ENCODE data around the gene COL18A1. TPM values are rescaled to one million over a fixed set of nuclear protein-coding genes. Genes with fewer than 3 reads are reported as not detected.

The COL18A1 gene
- total and polyA plus RNA-seq, 3 experiments from 2014 or later, result 1.9 to 4.7 (median 2.2) TPM

DNA sequence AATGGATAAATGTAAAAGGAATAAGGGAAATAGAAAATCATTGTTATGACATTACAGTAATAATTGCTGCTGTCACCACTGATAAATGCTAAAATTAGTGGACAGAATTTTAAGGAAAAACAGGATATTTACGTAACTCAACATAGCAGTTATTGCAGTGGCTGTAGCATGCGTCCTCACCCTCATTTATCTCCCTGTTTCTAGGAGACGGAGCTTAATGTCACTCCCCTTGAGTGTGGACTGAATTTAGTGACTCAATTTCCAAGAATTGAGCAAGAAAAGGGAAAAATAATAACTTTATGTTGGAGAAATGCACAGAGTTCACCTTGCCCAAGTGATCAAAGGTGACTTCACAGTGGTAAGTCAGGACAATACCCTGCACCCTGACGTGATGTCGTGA, 33.3 kb upstream of the COL18A1 start:
- H3K36me3 Mint-ChIP-seq, result no peaks in the 10 kb centered on the region
- no peak overlapping the region for H3K4me3 ChIP-seq (ENCODE audit: low read length)
- H3K9me3 ChIP-seq (ENCODE audit: low read length), result no peaks in the 10 kb centered on the region
- H3K9me3 Mint-ChIP-seq, result no peaks in the 10 kb centered on the region
- no peak for DNase-seq
- POLR2A ChIA-PET, result no interaction called here
- H3K27ac ChIP-seq (ENCODE audit: low read depth, low read length), result no peak overlapping the region
- H3K27me3 Mint-ChIP-seq, result peaks cover 6 to 33% of the 10 kb centered on the region in 2 donors
- H3K27me3 ChIP-seq (ENCODE audit: insufficient read depth, low read length, poor library complexity, severe bottlenecking), result no peaks in the 10 kb centered on the region
- H3K27ac Mint-ChIP-seq, result peak overlapping the region in 1 of 8 donors; percentile 20
- H3K4me1 ChIP-seq (ENCODE audit: insufficient read depth, low read length), result peaks cover 7% of the 10 kb centered on the region
- H3K4me3 Mint-ChIP-seq, result no peak overlapping the region
- H3K4me1 Mint-ChIP-seq, result peaks cover 6 to 23% (median 12%) of the 10 kb centered on the region in 3 donors
- H3K36me3 ChIP-seq (ENCODE audit: insufficient read depth, low read length), result no peaks in the 10 kb centered on the region
- CTCF ChIA-PET, result no interaction called here

- Histone ChIP-seq H3K27me3 (ENCODE audit: insufficient read depth, low read length, poor library complexity, severe bottlenecking) (no peaks in the 10 kb centered on the region), H3K36me3 (ENCODE audit: insufficient read depth, low read length) (no peaks in the 10 kb centered on the region), H3K27ac (ENCODE audit: low read depth, low read length) (no peak overlapping the region), H3K4me3 (ENCODE audit: low read length) (no peak overlapping the region), H3K4me1 (ENCODE audit: insufficient read depth, low read length) (peaks cover 7% of the 10 kb centered on the region), H3K9me3 (ENCODE audit: low read length) (no peaks in the 10 kb centered on the region)
- Mint-ChIP-seq H3K4me1 (peaks cover 6 to 23% (median 12%) of the 10 kb centered on the region in 3 donors), H3K36me3 (no peaks in the 10 kb centered on the region), H3K4me3 (no peak overlapping the region), H3K9me3 (peaks cover 0 to 7% (median 0%) of the 10 kb centered on the region in 5 donors), H3K27me3 (peaks cover 7 to 30% of the 10 kb centered on the region in 2 donors), H3K27ac (no peak overlapping the region)
- ChIA-PET CTCF (no interaction called here), POLR2A (no interaction called here)
- DNase-seq, result no peak
These were observed 32.1 kb upstream of the COL18A1 start for GRCh38 chr21:45372732-45373355.

DNA sequence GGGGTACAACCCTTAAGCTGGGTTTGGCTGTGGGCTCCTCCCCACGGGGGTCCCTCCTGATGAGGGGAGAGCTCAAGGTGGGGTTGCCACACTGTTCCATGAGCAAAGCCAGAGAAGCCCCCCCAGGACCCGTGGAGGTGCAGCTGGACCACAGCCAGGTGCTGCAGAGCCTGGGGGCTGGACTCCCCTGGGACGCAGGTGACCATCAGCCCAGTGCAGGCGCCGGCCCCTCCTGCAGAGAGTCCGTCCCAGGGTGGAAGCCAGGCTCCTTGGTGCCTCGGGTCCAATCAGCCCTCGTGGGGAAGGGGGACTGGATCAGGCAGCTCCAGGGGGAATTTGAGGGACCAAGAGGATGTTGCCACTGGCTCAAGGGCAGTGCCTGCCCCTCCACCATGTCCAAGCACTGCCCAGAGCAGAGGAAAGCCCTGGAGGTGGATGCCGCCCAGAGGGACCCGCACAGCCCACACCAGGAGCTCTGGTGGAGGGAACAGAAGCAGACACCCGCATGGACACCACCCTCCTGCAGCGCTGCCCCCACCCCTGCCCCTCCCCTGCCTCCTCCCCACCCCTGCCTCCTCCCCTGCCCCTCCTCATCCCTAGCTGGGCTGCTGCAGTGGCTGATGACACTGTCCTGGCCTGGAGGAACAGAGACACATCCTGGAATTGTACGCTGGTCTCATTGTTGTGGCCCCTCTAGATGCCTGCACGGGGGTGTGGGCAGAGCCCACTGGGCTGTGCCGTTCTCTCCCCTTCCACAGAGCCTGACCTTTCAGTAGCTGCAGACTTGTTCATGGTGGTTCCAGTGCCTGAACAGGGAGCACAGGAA, 30.8 kb upstream of the COL18A1 start:
- CTCF ChIA-PET, result no interaction called here
- DNase-seq, result peak in 1 of 5 donors; percentile 30
- Histone ChIP-seq H3K27ac (ENCODE audit: low read depth, low read length) (no peak overlapping the region), H3K27me3 (ENCODE audit: insufficient read depth, low read length, poor library complexity, severe bottlenecking) (no peaks in the 10 kb centered on the region), H3K9me3 (ENCODE audit: low read length) (no peaks in the 10 kb centered on the region), H3K4me1 (ENCODE audit: insufficient read depth, low read length) (peaks cover 7% of the 10 kb centered on the region), H3K36me3 (ENCODE audit: insufficient read depth, low read length) (no peaks in the 10 kb centered on the region), H3K4me3 (ENCODE audit: low read length) (no peak overlapping the region)
- Mint-ChIP-seq H3K4me3 (no peak overlapping the region), H3K27ac (no peak overlapping the region), H3K9me3 (peaks cover 0 to 7% (median 0%) of the 10 kb centered on the region in 5 donors), H3K27me3 (peaks cover 13 to 32% of the 10 kb centered on the region in 2 donors), H3K4me1 (peaks cover 6 to 18% (median 8%) of the 10 kb centered on the region in 3 donors), H3K36me3 (no peaks in the 10 kb centered on the region)
- POLR2A ChIA-PET, result no interaction called here

DNA sequence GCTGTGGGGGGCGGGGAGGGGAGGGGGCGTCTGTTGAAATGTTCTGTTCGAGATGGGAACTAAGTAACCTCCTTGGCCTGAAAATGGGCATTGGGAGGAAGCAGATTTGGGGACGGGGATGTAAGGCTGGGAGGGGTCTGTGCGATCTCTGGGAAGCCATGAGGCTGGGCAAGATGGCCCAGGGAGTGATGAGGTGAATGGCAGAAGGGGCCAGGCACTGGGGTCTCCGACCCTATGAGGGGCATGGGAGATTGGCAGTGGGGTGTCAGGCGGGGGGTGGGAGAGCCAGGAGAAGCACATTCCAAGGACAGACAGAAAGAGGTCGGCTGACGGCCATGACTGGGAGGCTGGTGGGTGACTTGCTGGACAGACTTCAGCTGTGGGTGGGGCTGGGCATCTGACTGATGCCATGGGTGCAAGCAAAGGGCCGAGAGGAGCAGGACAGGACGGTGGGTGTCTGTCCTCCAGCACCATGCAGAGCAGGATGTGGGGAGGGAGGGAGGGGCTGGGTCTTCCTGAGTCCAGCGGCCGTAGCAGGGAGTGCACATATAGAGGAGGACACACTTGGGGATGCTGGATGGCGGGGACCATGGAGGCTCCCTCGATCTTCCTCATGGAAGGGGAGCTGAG, 30.0 kb upstream of the COL18A1 start:
- Histone ChIP-seq H3K9me3 (ENCODE audit: low read length) (no peaks in the 10 kb centered on the region), H3K36me3 (ENCODE audit: insufficient read depth, low read length) (no peaks in the 10 kb centered on the region), H3K27me3 (ENCODE audit: insufficient read depth, low read length, poor library complexity, severe bottlenecking) (no peaks in the 10 kb centered on the region), H3K27ac (ENCODE audit: low read depth, low read length) (no peak overlapping the region), H3K4me1 (ENCODE audit: insufficient read depth, low read length) (peaks cover 7% of the 10 kb centered on the region), H3K4me3 (ENCODE audit: low read length) (no peak overlapping the region)
- Mint-ChIP-seq H3K4me1 (peaks cover 5 to 12% (median 6%) of the 10 kb centered on the region in 3 donors), H3K4me3 (no peak overlapping the region), H3K36me3 (no peaks in the 10 kb centered on the region), H3K9me3 (peaks cover 0 to 7% (median 0%) of the 10 kb centered on the region in 5 donors), H3K27me3 (peaks cover 15 to 38% of the 10 kb centered on the region in 2 donors), H3K27ac (no peak overlapping the region)
- CTCF ChIA-PET, result no interaction called here
- DNase-seq, result peak in 1 of 5 donors; percentile 32
- POLR2A ChIA-PET, result no interaction called here

GRCh38 chr21:45376459-45377324, 28.3 kb upstream of the COL18A1 start:
- H3K27me3 Mint-ChIP-seq, result peaks cover 15 to 36% of the 10 kb centered on the region in 2 donors
- POLR2A ChIA-PET, result no interaction called here
- H3K9me3 Mint-ChIP-seq, result peaks cover 0 to 7% (median 0%) of the 10 kb centered on the region in 5 donors

GRCh38 chr21:45377325-45377709, 27.6 kb upstream of the COL18A1 start:
- H3K4me3 ChIP-seq (ENCODE audit: low read length), result no peak overlapping the region
- Mint-ChIP-seq H3K36me3 (no peaks in the 10 kb centered on the region), H3K4me1 (no peaks in the 10 kb centered on the region), H3K27ac (no peak overlapping the region), H3K9me3 (peaks cover 0 to 7% (median 0%) of the 10 kb centered on the region in 5 donors), H3K4me3 (no peak overlapping the region), H3K27me3 (peaks cover 15 to 36% of the 10 kb centered on the region in 2 donors)
- H3K27me3 ChIP-seq (ENCODE audit: insufficient read depth, low read length, poor library complexity, severe bottlenecking), result no peaks in the 10 kb centered on the region
- no peak for DNase-seq
- H3K9me3 ChIP-seq (ENCODE audit: low read length), result no peaks in the 10 kb centered on the region
- CTCF ChIA-PET, result no interaction called here
- POLR2A ChIA-PET, result no interaction called here
- no peaks in the 10 kb centered on the region for H3K4me1 ChIP-seq (ENCODE audit: insufficient read depth, low read length)
- no peaks in the 10 kb centered on the region for H3K36me3 ChIP-seq (ENCODE audit: insufficient read depth, low read length)
- no peak overlapping the region for H3K27ac ChIP-seq (ENCODE audit: low read depth, low read length)

More at GRCh38 chr21:45376459-45377324, 28.3 kb upstream of the COL18A1 start:
- H3K27me3 ChIP-seq (ENCODE audit: insufficient read depth, low read length, poor library complexity, severe bottlenecking), result no peaks in the 10 kb centered on the region
- no peaks in the 10 kb centered on the region for H3K36me3 Mint-ChIP-seq
- no peak overlapping the region for H3K27ac ChIP-seq (ENCODE audit: low read depth, low read length)
- DNase-seq, result peak in 1 of 5 donors; percentile 26
- no peak overlapping the region for H3K27ac Mint-ChIP-seq
- no peaks in the 10 kb centered on the region for H3K9me3 ChIP-seq (ENCODE audit: low read length)
- no peaks in the 10 kb centered on the region for H3K4me1 Mint-ChIP-seq
- H3K36me3 ChIP-seq (ENCODE audit: insufficient read depth, low read length), result no peaks in the 10 kb centered on the region
- H3K4me3 ChIP-seq (ENCODE audit: low read length), result no peak overlapping the region
- CTCF ChIA-PET, result no interaction called here
- no peak overlapping the region for H3K4me3 Mint-ChIP-seq
- H3K4me1 ChIP-seq (ENCODE audit: insufficient read depth, low read length), result no peaks in the 10 kb centered on the region

GRCh38 chr21:45377866-45378257, 27.1 kb upstream of the COL18A1 start:
- Histone ChIP-seq H3K27me3 (ENCODE audit: insufficient read depth, low read length, poor library complexity, severe bottlenecking) (no peaks in the 10 kb centered on the region), H3K4me1 (ENCODE audit: insufficient read depth, low read length) (no peaks in the 10 kb centered on the region), H3K9me3 (ENCODE audit: low read length) (no peaks in the 10 kb centered on the region), H3K36me3 (ENCODE audit: insufficient read depth, low read length) (no peaks in the 10 kb centered on the region), H3K4me3 (ENCODE audit: low read length) (no peak overlapping the region), H3K27ac (ENCODE audit: low read depth, low read length) (no peak overlapping the region)
- peak in 1 of 5 donors; percentile 6 for DNase-seq
- Mint-ChIP-seq H3K4me3 (no peak overlapping the region), H3K27me3 (peaks cover 13 to 37% of the 10 kb centered on the region in 2 donors), H3K9me3 (peaks cover 0 to 7% (median 0%) of the 10 kb centered on the region in 5 donors), H3K4me1 (no peaks in the 10 kb centered on the region), H3K36me3 (no peaks in the 10 kb centered on the region), H3K27ac (peak overlapping the region in 1 of 8 donors; percentile 24)
- ChIA-PET CTCF (no interaction called here), POLR2A (no interaction called here)

Data from CD8-positive, alpha-beta memory T cell (primary cell).